NCI-H2081 (cell line): ENCODE data around the gene KIAA0753.

ENCODE experiments used
- DNase-seq, 2 experiments: peaks; one replicate each; lab custom pipeline; 2025; lab: John Stamatoyannopoulos, UW

Gene KIAA0753

DNA sequence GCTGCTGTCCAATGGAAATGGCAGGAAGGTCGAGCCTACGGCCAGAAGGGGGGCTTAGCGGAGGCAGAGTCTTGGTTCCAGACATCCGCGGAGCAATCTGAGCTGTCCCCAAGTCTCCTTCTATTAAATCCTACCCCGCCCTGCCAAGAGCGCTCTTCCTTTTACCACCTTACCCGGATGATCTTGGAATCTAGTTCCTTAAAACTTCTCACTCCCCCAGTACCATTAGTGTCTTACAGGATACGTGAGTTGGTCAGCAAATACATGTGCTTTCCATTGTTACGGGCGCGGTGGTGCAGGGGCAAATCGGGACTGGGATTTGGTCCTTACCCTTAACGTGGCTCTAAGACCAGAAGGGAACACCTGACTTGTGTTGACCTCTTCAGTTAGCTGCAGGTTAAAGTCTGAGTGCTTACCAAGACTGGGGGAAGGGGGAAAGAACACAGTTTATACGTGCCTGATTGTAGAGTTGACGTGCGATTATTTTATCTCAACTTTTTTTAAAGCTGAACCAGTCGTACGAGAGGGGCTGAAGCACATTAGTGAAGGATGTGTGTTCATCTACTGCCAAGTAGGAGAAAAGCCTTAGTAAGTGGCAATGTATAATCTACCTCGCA is 844 bp upstream of the KIAA0753 start:
- DNase-seq, result no peak

DNA sequence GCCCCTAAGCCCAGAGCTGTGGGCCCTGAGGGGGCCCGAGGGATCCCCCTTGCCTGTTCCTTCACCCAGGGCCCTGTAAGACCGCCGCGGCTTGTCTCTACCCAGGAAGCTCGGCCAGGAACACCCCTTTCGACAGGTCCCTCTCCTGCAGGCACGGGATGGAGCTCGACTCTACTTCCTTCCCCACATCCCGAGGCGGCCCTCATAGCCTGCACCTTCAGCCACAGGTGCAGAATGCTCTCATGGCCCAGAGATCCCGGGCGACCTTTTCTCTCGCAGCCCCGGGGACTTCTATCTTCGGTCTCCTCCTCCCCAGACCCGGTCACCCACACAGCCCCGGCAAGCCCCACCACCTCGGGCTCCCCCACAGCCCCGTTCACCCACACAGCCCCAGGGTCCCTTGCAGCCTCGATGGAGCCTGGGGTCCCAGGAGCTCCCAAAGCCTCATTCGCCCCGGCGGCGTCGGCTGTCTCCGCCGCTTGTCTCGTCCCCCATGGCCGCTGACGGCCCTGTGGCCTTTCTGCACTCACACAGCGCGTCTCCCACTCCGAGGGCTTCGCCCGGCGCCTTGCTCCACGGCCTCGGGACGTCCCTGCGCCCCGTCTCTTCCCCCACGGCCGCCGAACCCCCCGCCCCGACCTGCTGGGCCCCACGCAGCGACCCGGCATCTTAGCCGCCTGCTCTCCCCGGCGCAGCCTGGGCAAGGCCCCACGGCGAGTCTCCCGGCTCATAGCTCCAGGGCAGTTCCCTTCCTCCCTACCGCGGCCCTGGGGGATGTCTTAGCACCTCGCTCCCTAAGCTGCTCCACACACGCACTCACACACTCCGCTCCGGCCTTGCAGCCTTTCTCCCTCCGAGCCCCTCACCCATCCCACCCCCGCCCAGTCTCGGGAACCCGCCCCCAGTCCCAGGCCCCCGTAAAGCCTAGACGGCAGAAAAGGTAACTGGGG is 650 bp downstream of the KIAA0753 start:
- DNase-seq, result no peak

DNA sequence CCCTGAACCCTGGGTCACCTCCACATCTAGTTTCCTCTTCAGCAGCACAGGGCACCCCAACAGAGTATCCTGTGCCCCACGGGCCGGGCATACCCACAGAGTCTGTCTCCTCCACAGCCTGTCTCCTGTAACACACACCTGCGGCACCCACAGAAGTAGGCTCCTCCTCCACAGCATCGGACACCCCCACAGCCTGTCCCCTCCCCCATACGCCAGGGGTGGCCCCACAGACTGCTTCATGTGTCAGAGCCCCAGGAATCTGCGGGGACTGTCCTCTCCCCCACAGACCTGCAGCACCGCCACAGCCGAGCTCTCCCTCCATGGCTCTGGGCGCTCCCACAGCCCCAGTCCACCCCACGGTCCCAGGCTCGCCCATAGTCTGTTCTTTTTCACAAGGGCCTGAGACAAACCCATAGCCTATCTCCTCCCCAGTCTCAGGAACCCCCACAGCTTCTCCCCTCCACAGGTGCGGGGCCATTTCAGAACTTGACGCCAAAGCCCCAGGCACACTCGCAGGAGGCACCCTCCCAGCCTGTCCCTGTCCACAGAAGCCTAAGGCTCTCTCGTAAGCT is 1.4 kb downstream of the KIAA0753 start:
- no peak for DNase-seq

DNA sequence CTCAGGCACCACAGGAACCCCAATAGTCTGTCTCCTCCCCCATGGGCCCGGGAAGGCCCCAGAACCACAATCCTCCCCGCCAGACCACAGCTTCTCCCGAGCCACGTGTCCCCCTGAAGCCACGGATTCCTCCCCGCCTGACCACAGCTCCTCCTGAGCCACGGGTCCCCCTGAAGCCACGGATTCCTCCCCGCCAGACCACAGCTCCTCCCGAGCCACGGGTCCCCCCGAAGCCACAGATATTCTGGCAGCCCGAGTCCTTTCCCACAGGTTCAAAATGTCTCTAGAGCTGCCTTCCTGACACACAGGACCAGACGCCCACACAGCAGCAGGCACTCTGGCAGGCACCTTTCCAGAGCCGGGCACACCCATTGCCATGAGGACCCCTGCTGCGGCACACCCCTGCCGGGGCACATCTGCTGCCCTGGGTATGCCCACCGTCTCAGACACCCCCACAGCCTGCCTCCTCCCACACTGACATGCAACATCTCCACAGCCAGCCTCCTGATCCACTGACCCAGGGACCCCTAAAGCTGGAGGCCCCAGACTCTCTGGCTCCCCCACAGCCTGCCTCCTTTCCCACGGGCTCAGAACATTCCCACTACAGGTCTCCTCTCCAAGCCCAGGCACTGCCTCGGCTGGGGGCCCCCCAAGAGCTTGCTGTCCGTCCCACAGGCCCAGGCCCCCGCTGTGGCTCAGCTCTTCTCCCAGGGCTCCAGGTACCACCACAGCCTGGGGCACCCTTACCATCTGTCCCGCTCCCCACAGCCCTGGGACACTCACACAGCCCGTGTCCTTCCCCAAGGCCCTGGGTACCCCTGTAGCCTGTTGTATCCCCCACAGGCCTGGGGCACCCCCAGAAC is 2.2 kb downstream of the KIAA0753 start:
- no peak for DNase-seq

DNA sequence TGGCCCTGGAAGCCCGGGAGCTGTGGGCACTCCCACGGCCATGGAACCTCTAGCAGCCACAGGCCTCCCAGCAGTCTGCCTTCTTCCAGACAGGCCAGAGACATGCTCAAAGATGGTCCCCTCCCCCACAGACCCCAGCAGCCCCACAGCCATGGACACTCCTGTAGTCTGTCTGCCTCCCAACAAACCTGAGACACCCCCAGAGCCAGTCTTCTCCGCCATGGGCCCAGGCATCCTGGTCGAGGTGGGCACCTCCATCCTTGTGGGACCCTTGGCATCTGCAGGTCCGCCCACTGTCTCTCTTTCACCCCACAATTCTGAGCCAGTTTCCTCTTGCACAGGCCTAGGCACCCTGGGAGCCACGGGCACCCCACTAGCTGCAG is 3.1 kb downstream of the KIAA0753 start:
- no peak for DNase-seq

DNA sequence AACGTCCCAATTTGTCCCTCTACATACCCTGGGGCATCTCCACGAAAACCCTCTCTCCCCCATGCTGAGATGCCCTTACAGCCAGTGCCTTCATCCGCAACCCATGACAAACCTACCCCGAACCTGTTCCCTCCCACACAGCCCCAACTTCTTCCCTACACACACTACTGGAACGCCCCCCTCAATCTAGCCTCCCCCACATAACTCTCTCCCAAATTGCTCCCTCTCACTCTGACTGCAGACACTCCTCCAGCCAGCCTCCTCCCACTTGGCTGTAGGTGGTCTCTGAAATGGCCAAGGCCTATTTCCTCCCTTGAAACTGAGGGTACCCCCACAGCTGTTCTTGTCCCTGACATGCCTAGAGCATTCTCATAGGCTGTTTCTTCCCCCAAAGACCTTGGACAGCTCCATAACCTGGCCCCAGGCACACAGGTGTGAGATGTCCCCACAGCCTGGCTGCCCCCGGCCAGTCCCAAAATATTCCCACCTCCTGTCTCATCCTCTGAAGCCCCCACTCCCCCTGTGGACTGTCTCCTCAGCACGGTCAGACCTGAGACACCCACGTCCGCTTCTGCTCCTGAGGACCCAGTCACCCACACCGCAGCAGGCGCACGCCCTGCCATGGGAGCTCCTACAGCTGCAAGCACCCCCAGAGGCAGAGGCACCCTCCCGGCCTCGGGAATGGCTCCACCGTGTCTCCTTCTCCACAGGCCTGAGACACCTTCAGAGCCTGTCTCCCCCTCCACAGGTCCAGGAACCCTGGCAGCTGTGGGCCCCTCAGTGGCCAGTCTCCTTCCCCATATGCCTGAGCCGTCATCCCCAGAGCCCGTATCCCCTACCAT is 3.7 kb downstream of the KIAA0753 start:
- DNase-seq, result no peak

DNA sequence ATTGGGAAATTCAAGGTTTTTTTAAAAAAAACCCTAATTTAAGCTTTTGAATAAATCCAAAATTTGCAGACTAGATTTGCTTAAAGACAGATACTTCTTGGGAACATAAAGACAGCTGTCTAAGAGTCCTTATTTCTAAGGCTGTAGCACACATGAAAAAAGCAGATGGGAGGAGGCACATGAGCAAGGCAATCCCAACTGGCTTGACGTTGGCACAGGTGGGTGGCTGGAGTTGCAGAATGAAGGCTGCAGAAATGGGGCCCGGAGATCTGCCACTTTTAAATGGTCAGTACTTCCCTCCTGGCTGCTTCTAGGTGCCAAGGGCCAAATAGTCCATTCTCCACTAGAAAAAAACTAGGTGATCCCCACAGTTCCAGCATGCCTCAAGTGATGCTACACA is 4.4 kb downstream of the KIAA0753 start:
- no peak for DNase-seq

DNA sequence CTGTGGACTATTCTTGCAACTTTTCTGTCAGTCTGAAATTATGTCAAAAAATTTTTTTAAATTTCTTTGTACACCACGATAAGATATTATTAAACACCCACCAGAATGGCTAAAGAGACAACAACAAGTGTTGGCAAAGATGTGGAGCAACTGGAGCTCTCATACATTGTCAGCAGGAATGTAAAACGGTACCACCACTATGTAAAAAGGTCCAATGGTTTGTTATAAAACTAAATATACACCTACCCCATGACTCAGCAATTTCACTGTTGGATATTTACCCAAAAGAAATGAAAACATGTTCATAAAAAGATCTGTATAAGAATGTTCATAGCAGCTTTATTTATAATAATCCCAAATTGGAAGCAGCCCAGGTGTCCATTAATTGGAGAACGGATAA is 7.2 kb downstream of the KIAA0753 start:
- no peak for DNase-seq

DNA sequence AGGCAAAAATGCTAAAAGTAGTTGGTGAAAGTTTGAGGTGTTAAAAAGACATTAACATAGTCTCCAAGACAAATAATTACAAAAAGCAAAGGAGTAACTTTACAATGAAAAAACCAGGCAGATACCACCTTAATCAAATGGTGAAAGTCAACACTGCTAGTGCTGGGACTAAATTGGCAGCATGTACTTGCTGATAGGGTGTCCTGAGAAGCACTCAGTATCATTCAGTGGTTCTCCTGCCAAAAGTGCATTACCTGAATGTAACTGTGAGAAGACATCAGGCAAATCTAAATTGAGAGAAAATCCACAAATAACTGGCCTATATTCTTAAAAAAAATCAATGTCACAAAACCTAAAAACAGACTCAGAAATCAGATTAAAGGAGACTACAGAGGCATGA is 8.0 kb downstream of the KIAA0753 start:
- DNase-seq, result no peak

DNA sequence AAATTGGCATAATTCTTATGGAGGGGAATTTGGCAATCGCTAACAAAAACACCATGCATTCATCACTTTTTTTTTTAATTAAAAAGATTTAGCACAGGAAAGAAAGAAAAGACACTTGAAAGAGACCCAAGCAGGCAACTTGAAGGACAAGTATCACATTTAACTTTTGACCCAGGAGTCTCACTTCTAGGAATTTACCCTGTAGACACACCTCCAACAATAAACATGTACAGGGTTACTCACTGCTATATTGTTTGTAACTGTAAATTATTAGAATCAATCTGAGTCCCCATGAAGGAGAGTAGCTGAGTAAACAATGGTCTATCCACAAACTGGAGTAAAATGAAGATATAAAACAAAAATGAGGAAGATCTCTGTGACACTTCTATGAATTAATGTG is 10.1 kb downstream of the KIAA0753 start:
- DNase-seq, result no peak

DNA sequence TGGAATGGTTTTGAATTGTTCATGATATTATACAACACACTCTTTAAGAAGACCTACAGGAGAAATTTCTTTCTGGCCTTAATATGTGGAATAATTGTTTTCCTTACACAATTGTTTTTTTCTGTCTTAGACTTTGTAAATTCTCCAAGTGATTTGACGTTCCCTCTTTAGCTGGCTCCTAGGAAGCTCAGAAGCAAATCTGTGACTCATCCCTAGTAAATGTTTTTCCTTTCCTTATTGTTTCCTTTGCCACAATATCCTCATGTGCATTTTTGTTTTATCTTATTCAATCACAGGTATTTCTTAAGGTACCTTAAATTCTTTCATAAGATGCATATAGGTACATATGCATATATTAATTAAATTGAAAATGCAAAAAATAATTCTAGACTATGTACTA is 13.5 kb downstream of the KIAA0753 start:
- no peak for DNase-seq

DNA sequence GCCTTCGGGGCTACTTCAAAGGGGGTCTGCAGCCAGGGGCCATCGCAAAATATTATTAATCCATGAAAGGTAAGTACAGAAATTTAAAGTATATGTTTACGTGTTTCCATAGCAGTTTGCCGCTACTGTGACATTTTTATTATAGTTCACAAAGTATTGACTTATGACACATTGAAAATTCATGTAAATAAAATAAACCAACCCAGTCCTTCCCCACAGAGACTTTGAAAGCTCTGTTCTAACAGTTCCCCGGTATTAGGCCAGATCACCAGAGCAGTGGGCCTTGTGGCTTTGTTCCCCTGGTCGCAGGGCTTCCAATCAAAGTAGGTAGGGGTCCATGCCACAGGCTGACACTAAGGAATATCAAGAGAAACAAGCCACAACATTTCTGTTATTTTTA is 13.9 kb downstream of the KIAA0753 start:
- no peak for DNase-seq

DNA sequence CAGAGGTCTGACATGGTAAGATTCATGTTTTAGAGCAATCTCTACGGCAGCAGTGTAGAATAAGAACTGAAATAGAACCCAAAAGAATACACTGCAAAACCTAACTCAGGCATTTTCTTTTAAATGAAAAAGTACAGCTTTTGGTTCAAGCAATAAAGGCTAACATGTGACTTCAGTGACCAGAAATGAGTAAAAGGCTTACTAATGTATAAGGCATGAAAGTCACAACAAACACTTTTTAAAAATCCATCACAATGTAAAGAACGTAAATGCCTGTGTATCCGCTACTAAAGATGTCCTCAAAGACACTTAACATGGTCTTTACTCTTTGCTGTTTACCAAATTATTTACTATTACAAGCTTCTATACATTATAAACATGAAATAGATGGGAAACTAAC is 16.6 kb downstream of the KIAA0753 start:
- no peak for DNase-seq

DNA sequence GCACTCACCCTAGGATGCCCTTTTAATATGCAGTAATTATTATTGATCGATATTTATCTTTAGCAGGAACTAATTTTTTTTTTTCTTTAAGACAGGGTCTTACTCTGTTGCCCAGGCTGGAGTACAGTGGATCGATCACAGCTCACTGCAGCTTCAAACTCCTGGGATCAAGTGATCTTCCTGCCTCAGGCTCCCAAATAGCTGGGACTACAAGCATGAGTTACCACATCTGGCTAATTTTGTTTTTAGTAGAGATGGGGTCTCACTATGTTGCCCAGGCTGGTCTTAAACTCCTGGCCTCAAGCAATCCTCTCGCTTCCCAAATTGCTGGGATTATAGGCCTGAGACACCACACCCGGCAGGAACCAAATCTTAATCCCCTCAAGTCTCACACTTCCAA is 29.3 kb downstream of the KIAA0753 start:
- no peak for DNase-seq

DNA sequence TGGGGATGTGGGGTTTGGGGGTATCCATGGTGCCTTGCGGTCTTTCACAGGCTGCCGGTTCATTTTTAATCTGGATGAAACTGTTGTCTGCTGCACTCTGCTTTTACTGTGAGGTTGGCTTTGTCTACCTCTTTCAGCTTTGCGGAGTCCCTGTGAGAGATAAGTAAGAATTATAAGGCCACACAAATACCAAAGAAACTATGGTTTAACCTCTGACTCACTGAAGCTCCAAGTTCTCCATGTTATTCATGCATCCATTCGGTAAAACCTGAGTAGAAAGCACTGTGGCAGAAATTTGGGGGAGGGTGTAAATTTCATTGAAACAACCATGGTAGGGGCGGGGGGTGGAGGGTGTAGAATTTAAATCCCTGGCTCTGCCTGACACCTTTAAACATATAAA is 30.5 kb downstream of the KIAA0753 start:
- DNase-seq, result no peak

DNA sequence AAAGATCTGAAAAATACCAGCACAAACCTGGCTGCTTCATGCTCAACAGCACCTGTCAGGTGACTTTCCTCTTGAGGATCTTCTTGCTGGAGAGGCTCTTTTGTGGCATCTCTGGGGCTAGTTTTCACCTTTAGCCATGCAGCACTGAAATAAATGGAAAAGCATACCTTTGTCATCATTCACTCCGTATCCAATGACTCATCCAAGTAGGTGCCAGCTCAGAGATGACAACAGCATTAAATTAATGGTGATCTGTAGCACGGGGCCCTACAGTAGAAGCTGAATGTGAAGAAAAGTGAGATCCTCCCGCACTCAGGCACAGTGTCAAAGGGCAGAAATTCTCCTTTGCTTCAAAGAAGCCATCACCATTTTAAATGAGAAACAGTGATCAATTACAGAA is 32.2 kb downstream of the KIAA0753 start:
- no peak for DNase-seq

DNA sequence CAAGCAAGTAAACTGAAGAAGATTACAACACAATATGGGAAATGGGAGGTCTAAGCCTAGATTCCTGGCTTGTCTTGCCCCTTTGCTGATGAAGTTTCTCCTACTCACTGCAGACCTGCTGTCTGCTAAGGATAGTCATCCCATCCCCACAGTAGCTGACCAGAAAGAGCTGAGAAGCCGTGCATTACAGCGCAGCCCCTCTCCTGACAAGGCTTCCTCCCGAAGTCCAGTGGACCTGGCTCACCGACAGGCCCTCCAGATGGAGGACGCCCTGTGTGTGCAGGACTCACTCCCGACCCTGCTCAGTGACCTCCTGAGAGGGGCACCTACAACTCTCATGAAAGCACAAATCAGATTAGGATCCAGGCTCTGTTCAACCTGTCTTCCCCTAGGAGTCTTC is 35.4 kb downstream of the KIAA0753 start:
- no peak for DNase-seq

DNA sequence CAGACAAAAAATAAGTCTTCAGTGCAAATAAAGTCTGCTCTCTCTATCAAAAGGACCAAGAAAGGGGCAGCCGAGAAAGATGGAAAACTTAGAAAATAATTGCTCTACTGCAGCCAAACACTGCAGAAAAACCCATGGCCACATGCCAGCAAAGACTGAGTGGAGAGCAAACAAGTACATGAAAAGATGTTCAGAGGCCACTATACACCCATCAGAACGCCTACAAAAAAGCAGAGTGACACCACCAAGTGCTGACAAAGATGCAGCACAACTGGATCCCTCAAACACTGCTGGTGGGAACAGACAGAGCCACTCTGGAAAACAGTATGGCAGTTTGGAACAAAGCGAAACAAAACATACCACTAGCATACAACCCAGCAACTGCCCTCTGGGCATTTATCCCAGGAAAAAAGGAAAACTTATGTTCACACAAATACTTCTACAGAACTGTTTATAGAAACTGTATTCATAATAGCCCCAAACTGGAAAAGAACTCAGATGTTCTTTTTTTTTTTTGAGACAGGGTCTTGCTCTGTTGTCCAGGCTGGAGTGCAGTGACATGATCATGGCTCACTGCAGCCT is 36.7 kb downstream of the KIAA0753 start:
- no peak for DNase-seq

DNA sequence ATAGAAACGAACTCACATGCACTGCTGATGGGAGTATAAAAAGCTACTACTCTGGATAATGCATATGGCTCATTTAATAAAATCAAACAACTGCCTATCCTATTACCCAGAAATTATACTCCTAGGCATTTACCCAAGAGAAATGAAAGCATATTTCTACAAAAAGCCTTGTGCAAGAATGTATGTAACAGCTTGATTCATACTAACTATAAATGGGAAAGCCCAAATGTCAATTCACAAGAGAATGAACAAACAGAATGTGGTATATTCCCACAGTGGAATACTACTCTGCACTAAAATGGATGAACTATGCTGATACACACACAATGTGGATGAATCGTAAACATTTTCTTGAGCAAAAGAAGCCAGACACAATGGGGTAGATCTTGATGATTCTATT is 38.4 kb downstream of the KIAA0753 start:
- DNase-seq, result no peak

DNA sequence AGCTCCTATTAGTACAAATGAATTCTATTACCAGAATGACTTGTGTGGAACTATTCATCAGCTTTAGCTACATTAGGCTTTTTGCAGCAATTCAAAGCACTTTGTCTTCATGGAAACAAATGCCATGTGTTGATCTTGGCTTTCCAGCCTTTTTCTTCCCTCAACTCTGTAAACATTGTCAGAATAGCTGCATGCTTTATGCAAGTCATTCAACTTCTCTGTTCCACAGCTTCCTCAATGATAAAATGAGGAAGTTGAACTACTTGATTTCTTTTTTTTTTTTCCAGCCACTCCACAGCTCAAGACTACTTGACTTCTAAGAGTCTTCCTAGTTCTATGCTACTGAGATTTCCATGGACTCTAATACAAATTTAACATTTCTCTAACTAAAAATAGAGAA is 41.1 kb downstream of the KIAA0753 start:
- DNase-seq, result no peak

DNA sequence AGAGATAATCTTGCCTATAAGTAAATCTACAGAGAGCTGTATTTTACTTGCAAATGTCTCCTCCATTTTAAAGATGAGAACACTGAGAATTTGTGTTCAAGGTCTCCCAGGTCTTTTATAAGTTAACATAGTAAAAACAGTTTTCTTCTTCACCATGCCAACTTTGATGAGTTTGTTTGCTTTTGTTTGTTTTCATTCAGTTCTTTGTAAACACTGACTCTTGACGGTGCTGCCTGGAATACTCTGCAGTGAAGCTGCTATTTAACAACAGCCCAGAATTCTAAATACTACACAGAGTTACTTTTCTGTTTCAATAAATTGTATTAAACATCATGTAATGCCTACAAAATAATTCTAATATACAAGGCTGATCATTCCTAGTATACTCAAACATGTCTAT is 42.8 kb downstream of the KIAA0753 start:
- no peak for DNase-seq
